Osteoblast (primary cell): ENCODE data around the gene MLIP. TPM values are rescaled to one million over a fixed set of nuclear protein-coding genes. Genes with fewer than 3 reads are reported as not detected.

ENCODE experiments used
- DNase-seq: peaks from one replicate; pipeline ENCODE4 v3.0.0; 2011; ENCODE audit warnings: low spot score, mixed read lengths; ENCODE audit not compliant: insufficient read length; ENCODE audit errors: missing footprints
- H2AFZ ChIP-seq: 2 replicates; pipeline ENCODE4 v1.6.0; 2011; ENCODE audit warnings: mild to moderate bottlenecking, low read length
- H3K27ac ChIP-seq: 2 replicates; pipeline ENCODE4 v1.5.1; 2011; ENCODE audit warnings: mild to moderate bottlenecking, low read depth, low read length, moderate library complexity
- H3K27me3 ChIP-seq: 2 replicates; pipeline ENCODE4 v1.6.0; 2012; ENCODE audit warnings: mild to moderate bottlenecking, control low read depth, inconsistent platforms, low read length, moderate library complexity; ENCODE audit not compliant: insufficient read depth
- H3K36me3 ChIP-seq: 2 replicates; pipeline ENCODE4 v1.5.1; 2011; ENCODE audit warnings: mild to moderate bottlenecking, low read length, control low read depth, moderate library complexity; ENCODE audit not compliant: insufficient read depth
- H3K4me1 ChIP-seq: 2 replicates; pipeline ENCODE4 v1.5.1; 2011; ENCODE audit warnings: mild to moderate bottlenecking, low read length, control low read depth, moderate library complexity; ENCODE audit not compliant: insufficient read depth
- H3K4me2 ChIP-seq: 2 replicates; pipeline ENCODE4 v1.6.0; 2011; ENCODE audit warnings: mild to moderate bottlenecking, low read length; ENCODE audit not compliant: insufficient read depth
- H3K4me3 ChIP-seq: fragments of 200-600 bp; sonication (generic); 3 replicates; pipeline ENCODE4 v1.5.1; 2012; ENCODE audit warnings: mild to moderate bottlenecking, low read length, inconsistent platforms; ENCODE audit not compliant: insufficient read depth
- H3K79me2 ChIP-seq: 2 replicates; pipeline ENCODE4 v1.6.0; 2012; ENCODE audit warnings: mild to moderate bottlenecking, low read length, control low read depth, inconsistent platforms; ENCODE audit not compliant: insufficient read depth
- H3K9me3 ChIP-seq: 2 replicates; pipeline ENCODE4 v1.5.1; 2011; ENCODE audit warnings: low read depth, low read length, control low read depth
- H4K20me1 ChIP-seq: 2 replicates; pipeline ENCODE4 v1.6.0; 2012; ENCODE audit warnings: mild to moderate bottlenecking, low read length, control low read depth; ENCODE audit not compliant: insufficient read depth
- total RNA-seq: library from RNA; depleted of rRNA; stranded (reverse); fragments of >200 nt; gene quantifications from 2 replicates; pipeline ENCODE4 v1.2.3, GENCODE V29; 2012
- TF ChIP-seq, protein P1 (sequence below): IDR thresholded peaks from 2 replicates; pipeline ENCODE4 v1.5.1; 2011; ENCODE audit warnings: mild to moderate bottlenecking, low read depth, low read length, moderate library complexity; ENCODE audit errors: extremely low read depth

Gene MLIP
- total RNA-seq, 1 donor: 0.36 TPM

DNA sequence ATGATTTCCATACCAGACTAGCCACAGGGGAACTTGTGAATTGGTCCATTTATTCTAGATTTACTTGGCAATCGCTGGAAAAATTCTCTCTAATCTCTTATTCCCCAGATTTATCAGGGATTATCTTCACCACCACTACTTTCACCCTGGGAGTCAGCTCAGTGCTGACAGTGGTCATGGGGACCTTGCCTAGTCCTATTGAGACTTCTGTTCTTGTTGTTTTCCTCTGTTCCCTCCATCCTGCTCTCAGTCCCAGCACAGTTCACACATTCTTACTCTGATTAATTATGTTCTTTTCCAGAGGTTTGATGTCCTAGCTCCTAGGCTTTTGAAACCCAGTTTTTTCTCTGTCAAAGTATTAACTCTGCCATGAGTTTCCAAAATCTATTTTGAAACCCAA lies 103.0 kb downstream of the MLIP start:
- H3K79me2 ChIP-seq: no peaks in the 10 kb centered on the region
- no peaks in the 10 kb centered on the region for H3K27me3 ChIP-seq
- no peak overlapping the region for H3K4me3 ChIP-seq
- no peaks in the 10 kb centered on the region for H4K20me1 ChIP-seq
- no peak overlapping the region for H3K4me2 ChIP-seq
- no peak for DNase-seq
- no peaks in the 10 kb centered on the region for H3K4me1 ChIP-seq
- H3K27ac ChIP-seq: no peak overlapping the region
- H3K9me3 ChIP-seq: no peaks in the 10 kb centered on the region
- no peaks in the 10 kb centered on the region for H3K36me3 ChIP-seq
- TF ChIP-seq, protein P1, sequence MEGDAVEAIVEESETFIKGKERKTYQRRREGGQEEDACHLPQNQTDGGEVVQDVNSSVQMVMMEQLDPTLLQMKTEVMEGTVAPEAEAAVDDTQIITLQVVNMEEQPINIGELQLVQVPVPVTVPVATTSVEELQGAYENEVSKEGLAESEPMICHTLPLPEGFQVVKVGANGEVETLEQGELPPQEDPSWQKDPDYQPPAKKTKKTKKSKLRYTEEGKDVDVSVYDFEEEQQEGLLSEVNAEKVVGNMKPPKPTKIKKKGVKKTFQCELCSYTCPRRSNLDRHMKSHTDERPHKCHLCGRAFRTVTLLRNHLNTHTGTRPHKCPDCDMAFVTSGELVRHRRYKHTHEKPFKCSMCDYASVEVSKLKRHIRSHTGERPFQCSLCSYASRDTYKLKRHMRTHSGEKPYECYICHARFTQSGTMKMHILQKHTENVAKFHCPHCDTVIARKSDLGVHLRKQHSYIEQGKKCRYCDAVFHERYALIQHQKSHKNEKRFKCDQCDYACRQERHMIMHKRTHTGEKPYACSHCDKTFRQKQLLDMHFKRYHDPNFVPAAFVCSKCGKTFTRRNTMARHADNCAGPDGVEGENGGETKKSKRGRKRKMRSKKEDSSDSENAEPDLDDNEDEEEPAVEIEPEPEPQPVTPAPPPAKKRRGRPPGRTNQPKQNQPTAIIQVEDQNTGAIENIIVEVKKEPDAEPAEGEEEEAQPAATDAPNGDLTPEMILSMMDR: no peak
- no peak overlapping the region for H2AFZ ChIP-seq

GRCh38 chr6:54216336-54216735 lies 105.1 kb downstream of the MLIP start:
- Histone ChIP-seq H3K27me3 (no peaks in the 10 kb centered on the region), H3K27ac (no peak overlapping the region), H3K4me3 (no peak overlapping the region), H3K9me3 (no peaks in the 10 kb centered on the region), H3K4me1 (no peaks in the 10 kb centered on the region), H3K4me2 (no peak overlapping the region), H2AFZ (no peak overlapping the region), H4K20me1 (no peaks in the 10 kb centered on the region), H3K79me2 (no peaks in the 10 kb centered on the region), H3K36me3 (no peaks in the 10 kb centered on the region)
- DNase-seq: no peak
- TF ChIP-seq, protein P1: no peak

DNA sequence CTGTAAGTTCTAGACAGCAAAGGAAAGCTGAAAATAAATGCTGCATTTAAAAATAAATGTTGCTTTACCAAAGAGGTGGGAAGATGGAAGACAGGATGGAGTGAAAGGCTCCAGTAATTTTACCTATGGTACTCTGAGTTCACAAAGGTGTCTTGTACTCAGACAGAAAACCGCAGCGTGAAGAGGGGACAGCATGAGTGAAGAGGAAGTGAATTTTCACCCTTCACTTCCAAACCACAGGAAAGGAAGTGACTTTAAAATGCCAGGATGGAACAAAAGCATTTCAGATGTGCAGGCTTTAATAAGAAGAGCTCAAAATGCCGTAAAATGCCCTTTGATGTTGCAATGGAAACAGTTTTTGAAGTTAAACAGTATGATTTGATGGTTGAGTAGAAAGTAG lies 105.8 kb downstream of the MLIP start:
- no peaks in the 10 kb centered on the region for H3K27me3 ChIP-seq
- no peaks in the 10 kb centered on the region for H3K4me1 ChIP-seq
- no peak for DNase-seq
- H3K36me3 ChIP-seq: no peaks in the 10 kb centered on the region
- H3K9me3 ChIP-seq: no peaks in the 10 kb centered on the region
- H3K4me2 ChIP-seq: no peak overlapping the region
- H4K20me1 ChIP-seq: no peaks in the 10 kb centered on the region
- no peaks in the 10 kb centered on the region for H3K79me2 ChIP-seq
- TF ChIP-seq, protein P1: no peak
- no peak overlapping the region for H3K27ac ChIP-seq
- no peak overlapping the region for H3K4me3 ChIP-seq
- peak overlapping the region; percentile 48 for H2AFZ ChIP-seq

DNA sequence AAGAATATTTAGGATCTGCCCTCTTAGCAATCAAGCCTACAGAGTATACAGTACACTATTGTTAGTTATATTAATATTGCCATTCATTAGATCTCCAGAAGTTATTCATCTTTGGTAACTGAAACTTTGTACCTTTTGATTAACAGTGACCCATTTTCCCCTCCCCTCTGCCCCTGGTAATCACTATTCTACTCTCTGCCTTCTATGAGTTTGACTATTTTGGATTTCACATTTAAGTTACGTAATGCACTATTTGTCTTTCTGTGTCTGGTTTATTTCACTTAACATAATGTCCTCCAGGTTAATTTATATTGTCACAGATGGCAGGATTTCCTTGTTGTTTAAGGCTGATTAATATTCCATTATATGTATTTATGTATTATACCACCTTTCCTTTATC lies 111.0 kb downstream of the MLIP start:
- no peak overlapping the region for H3K4me3 ChIP-seq
- no peak overlapping the region for H2AFZ ChIP-seq
- no peak overlapping the region for H3K4me2 ChIP-seq
- H3K36me3 ChIP-seq: no peaks in the 10 kb centered on the region
- no peaks in the 10 kb centered on the region for H3K4me1 ChIP-seq
- no peak for DNase-seq
- H3K9me3 ChIP-seq: no peaks in the 10 kb centered on the region
- H4K20me1 ChIP-seq: no peaks in the 10 kb centered on the region
- no peak overlapping the region for H3K27ac ChIP-seq
- no peaks in the 10 kb centered on the region for H3K27me3 ChIP-seq
- H3K79me2 ChIP-seq: no peaks in the 10 kb centered on the region
- TF ChIP-seq, protein P1: no peak
